ENCODE data around the gene RUVBL2.
"Not testable (repeated sequence)": the region's sequence is repeated elsewhere in the genome, so short reads cannot be mapped to it uniquely, and the experiment has no call there.

Gene RUVBL2

DNA sequence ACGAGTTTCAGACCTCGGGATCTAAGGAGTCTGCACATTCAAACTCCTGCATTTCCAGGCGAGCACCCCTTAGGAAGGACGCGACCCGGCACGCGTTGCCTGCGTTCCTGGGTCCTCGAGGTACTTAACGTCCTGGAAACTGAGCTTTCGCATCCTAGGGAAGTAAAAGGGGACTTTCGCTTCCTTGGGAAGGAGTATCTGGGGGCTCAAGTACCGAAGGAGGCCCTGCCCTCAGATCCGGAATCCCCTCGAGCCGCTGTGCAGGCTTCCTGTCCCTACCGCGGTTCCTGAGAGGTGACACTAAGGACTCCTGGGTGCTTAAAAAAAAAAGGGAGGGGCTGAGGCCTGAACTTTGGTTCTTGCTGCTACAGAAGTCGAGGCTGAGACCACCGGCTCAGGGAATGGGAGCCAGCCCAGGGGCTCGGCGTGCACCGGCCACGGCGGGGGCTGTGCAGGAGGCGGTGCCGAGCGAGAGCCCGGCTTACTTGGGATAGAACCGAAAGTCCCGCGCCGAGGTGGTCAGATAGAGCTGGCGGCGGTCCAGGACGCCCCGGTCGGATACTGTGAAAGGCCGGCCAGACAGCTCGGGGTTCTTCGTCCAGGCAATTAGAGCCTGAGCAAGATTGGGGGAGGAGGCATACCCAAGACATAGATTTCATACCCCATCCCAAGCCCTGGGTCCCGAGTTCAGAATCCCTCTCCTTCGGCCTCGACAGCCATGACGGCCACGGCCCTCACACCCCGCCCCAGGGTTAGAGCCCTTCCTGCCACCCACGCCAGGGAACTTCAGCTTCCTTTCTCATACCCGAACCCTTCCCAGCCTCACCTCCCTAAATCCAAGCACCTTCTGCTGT lies 24.9 kb downstream of the RUVBL2 start:
- not testable (repeated sequence) for DNase-seq

DNA sequence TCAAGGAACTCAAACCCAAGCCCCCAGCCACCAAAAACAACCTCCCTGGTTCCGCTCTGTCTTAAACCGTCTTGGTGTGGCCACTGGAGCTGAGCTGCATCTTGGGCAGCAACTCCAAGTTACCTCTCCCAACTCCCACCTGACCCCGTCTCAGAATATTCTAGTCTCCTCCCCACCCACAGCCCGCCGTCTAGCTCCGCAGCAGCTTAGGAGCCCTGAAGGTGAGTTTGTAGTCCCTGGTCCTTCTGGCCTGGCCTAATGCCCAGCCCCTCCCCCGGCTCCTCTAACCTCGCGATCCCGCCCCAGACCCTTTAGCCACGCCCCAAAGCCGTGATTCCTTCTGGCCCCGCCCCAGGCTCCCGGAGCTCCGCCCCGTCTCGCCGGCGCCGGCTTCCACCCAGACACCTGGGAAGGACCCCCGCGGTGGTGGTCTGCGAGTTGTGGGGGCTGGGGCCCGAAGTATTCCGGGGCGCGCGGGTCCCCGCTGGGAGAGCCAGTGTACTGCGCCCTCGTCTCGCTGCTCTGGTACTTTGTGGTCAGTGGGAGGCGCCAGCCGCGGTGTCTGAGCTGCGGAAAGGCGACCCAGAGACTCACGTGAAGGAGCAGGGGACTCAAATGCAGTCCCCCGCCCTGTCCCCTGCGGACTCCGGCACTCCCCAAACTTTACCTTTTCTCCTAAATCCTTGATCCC lies 25.7 kb downstream of the RUVBL2 start:
- peak; percentile 68 for DNase-seq

- DNase-seq = no peak
These were observed 26.7 kb downstream of the RUVBL2 start for GRCh38 chr19:49020342-49020741.

GRCh38 chr19:49020931-49021895 lies 27.5 kb downstream of the RUVBL2 start:
- DNase-seq = no peak

- DNase-seq = no peak
These were observed 28.4 kb downstream of the RUVBL2 start for GRCh38 chr19:49022116-49022515.

DNA sequence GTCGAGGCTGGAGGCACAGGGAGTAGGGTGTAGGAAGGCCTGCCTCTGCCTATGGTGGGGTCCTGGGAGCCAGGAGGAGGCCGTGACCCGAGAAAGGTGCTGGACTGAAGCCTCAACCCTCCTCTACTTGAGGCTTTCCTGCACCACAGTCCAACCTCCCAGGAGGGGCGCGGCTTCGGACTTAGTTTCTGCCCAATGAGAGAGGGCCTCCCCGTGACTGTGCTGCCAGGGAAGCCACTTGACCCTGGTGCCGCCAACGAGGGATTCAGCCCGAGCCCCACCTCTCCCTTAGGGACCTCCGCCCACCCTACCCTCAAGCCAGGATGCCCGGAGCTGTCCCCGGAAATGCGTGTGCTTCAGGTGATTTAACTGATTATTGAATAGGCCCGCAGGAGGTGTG lies 30.5 kb downstream of the RUVBL2 start, which contains the start of gene CGB3:
Gene CGB3 (minus strand): TSS at position 101 of the 400 bp plus-strand sequence. CDS start 362 bp downstream, outside the sequence.
- not testable (repeated sequence) for DNase-seq

DNA sequence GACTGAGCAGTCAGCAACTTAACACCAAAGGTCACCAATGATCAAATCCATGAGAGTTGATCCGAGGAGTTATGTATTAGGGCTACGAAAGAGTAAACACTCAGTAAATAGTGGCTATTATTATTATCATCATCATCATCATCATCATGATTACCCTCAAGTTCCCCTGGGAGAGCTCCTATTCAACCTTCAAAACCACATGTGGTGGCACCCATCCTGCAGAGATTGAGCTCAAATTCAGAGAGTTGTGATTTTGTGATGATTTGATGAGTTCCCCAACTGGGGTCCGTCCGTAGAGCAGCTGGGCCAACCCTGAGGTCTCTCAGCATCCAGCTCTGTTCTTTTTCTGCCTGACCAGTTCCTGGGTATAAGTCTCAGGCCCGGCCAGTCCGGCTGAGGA lies 31.4 kb downstream of the RUVBL2 start:
- not testable (repeated sequence) for DNase-seq

DNA sequence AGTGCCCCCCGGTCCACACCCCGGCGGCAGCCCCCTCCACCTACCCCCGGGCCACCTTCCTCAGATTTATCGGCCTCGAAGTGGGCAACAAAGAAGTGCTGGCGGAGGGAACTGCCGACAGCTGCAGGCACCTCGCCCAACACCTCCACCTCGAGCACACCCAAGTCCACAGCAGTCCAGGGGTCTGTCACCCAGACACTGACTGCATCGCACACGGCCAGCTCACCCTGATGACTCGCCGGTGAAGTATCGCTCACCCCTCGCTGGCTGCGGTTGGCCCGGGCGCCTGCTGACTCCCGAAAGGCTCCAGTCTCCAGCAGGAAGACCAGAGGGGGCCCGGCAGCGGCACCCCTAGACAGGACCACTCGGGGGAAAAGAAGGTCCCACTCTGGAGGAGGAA lies 31.9 kb downstream of the RUVBL2 start:
- not testable (repeated sequence) for DNase-seq

DNA sequence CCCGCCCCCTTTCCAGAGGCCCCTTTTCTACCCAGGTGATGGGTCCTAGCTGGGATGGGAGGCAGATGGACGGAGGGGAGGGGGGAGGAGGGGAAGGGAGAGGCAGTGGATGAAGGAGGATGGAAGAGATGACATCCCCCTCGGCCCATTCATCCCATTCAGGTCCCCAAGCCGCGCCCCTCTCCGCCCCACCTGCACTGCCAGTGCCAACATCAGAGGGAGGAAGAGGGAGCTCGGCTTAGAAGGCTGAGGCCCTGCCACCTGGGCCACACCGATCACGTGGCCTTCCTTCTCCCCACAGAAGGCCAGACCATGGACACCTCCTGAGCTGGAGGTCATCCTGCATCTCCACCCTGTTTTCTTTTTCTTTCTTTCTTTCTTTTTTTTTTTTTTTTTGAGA lies 35.0 kb downstream of the RUVBL2 start:
- not testable (repeated sequence) for DNase-seq

DNA sequence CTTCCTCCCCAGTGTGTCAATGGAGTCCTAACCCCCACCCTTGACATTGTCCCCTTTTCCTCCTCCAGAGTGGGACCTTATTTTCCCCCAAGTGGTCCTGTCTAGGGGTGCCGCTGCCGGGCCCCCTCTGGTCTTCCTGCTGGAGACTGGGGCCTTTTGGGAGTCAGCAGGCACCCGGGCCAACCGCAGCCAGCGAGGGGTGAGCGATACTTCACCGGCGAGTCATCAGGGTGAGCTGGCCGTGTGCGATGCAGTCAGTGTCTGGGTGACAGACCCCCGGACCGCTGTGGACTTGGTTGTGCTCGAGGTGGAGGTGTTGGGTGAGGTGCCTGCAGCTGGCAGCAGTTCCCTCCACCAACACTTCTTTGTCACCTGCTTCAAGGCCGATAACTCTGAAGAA lies 36.1 kb downstream of the RUVBL2 start:
- DNase-seq = not testable (repeated sequence)

DNA sequence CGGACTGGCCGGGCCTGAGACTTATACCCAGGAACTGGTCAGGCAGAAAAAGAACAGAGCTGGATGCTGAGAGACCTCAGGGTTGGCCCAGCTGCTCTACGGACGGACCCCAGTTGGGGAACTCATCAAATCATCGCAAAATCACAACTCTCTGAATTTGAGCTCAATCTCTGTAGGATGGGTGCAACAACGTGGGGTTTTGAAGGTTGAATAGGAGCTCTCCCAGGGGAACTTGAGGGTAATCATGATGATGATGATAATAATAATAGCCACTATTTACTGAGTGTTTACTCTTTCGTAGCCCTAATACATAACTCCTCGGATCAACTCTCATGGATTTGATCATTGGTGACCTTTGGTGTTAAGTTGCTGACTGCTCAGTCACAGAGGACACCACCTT lies 36.6 kb downstream of the RUVBL2 start:
- not testable (repeated sequence) for DNase-seq

DNA sequence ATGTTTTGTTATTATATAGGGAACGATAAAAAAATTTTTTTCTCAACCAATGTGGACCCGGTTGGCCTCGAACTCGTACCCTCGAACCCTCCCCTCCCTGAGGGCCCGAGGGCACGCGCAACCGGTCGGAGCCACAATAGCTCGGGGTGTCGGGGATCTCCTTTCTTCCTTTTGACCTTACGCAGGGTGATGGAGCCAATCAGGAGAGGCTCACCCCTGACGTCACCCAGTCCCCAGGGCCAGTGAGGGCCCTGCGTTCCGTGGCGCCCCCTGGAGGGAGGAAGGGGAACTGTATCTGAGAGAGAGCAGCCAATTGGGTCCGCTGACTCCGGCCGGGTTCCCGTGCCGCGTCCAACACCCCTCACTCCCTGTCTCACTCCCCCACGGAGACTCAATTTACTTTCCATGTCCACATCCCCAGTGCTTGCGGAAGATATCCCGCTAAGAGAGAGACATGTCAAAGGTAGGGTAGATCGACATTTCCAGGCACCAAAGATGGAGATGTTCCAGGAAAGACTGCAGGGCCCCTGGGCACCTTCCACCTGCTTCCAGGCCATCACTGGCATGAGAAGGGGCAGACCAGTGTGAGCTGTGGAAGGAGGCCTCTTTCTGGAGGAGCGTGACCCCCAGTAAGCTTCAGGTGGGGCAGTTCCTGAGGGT lies 38.1 kb downstream of the RUVBL2 start, which contains the start of gene CGB2:
Gene CGB2 (plus strand): TSS at position 249 of the 660 bp plus-strand sequence. CDS start 206 bp downstream, at position 455.
- DNase-seq = peak; percentile 90

DNA sequence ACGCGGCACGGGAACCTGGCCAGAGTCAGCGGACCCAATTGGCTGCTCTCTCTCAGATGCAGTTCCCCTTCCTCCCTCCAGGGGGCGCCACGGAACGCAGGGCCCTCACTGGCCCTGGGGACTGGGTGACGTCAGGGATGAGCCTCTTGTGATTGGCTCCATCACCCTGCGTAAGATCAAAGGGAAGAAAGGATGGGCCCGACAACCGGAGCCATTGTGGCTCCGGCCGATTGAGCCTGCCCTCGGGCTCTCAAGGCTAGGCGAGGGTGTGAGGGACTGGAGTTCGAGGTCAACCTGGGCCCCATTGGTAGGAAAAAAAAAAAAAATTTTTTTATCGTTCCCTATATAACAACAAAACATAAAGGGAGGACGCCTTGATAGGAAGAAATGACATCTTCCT lies 43.1 kb downstream of the RUVBL2 start, which contains the start of gene CGB1:
Gene CGB1 (minus strand): TSS at position 81 of the 400 bp plus-strand sequence. CDS start 184 bp downstream, outside the sequence.
- peak; percentile 79 for DNase-seq

DNA sequence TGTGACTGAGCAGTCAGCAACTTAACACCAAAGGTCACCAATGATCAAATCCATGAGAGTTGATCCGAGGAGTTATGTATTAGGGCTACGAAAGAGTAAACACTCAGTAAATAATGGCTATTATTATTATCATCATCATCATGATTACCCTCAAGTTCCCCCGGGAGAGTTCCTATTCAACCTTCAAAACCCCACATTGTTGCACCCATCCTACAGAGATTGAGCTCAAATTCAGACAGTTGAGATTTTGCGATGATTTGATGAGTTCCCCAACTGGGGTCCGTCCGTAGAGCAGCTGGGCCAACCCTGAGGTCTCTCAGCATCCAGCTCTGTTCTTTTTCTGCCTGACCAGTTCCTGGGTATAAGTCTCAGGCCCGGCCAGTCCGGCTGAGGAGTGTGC lies 44.4 kb downstream of the RUVBL2 start:
- DNase-seq = not testable (repeated sequence)

DNA sequence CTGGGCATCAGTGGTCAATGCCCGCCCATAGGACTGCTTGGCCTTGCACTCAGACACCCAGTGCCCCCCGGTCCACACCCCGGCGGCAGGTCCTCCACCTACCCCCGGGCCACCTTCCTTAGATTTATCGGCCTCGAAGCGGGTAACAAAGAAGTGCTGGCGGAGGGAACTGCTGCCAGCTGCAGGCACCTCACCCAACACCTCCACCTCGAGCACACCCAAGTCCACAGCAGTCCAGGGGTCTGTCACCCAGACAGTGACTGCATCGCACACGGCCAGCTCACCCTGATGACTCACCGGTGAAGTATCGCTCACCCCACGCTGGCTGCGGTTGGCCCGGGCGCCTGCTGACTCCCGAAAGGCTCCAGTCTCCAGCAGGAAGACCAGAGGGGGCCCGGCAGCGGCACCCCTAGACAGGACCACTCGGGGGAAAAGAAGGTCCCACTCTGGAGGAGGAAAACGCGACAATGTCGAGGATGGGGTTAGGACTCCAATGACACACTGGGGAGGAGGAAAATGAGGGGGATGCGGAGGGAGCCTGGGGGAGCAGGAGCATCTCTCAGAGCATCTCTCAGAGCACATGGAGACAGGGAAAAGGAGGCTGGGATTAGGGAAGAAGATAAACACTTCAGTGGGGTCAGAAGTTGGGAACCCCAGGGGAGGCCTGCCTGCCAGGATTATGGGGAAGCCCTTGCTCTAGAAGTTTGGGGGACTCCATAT lies 45.0 kb downstream of the RUVBL2 start:
- DNase-seq = not testable (repeated sequence)

- not testable (repeated sequence) for DNase-seq
These were observed 46.0 kb downstream of the RUVBL2 start for GRCh38 chr19:49039736-49040135.

DNA sequence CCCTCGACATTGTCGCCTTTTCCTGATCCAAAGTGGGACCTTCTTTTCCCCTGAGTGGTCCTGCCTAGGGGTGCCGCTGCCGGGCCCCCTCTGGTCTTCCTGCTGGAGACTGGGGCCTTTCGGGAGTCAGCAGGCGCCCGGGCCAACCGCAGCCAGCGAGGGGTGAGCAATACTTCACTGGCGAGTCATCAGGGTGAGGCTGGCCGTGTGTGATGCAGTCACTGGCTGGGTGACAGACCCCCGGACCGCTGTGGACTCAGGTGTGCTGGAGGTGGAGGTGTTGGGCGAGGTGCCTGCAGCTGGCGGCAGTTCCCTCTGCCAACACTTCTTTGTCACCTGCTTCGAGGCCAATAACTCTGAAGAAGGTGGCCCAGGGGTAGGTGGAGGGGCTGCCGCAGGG lies 48.5 kb downstream of the RUVBL2 start:
- no peak for DNase-seq

GRCh38 chr19:49042666-49043065 lies 49.0 kb downstream of the RUVBL2 start:
- not testable (repeated sequence) for DNase-seq

GRCh38 chr19:49043548-49043947 lies 49.9 kb downstream of the RUVBL2 start, which contains the start of gene CGB5:
TSS of gene CGB5 (plus strand) at chr19:49043848. CDS start at chr19:49044210, 362 bp downstream.
- DNase-seq = not testable (repeated sequence)

DNA sequence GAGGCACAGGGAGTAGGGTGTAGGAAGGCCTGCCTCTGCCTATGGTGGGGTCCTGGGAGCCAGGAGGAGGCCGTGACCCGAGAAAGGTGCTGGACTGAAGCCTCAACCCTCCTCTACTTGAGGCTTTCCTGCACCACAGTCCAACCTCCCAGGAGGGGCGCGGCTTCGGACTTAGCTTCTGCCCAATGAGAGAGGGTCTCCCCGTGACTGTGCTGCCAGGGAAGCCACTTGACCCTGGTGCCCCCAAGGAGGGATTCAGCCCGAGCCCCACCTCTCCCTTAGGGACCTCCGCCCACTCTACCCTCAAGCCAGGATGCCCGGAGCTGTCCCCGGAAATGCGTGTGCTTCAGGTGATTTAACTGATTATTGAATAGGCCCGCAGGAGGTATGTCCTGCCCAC lies 55.3 kb downstream of the RUVBL2 start, which contains the start of gene CGB8:
Gene CGB8 (minus strand): TSS at position 101 of the 400 bp plus-strand sequence. CDS start 372 bp downstream, outside the sequence.
- not testable (repeated sequence) for DNase-seq

DNA sequence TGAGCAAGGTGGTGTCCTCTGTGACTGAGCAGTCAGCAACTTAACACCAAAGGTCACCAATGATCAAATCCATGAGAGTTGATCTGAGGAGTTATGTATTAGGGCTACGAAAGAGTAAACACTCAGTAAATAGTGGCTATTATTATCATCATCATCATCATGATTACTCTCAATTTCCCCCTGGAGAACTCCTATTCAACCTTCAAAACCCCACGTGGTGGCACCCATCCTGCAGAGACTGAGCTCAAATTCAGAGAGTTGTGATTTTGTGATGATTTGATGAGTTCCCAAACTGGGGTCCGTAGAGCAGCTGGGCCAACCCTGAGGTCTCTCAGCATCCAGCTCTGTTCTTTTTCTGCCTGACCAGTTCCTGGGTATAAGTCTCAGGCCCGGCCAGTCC lies 56.1 kb downstream of the RUVBL2 start:
- DNase-seq = not testable (repeated sequence)
